GM10248 (cell line): Measurements from ENCODE around the gene PDE10A.

Source experiments
- CTCF ChIA-PET: fragments of 300-600 bp; sonication (Branson Sonifier 250); formaldehyde crosslinking; extraction: SDS; loops from one replicate; lab custom pipeline; 2021; ENCODE audit warnings: antibody characterized with exemption; lab: Yijun Ruan, JAX
- POLR2A ChIA-PET: fragments of 350-650 bp; sonication (Branson Sonifier 250); formaldehyde crosslinking; extraction: SDS; loops from one replicate; lab custom pipeline; 2020; ENCODE audit warnings: antibody characterized with exemption; lab: Yijun Ruan, JAX
- DNase-seq: peaks from one replicate; pipeline ENCODE4 v3.0.0; 2012; ENCODE audit errors: extremely low spot score
- TF ChIP-seq, protein P1 (sequence below): IDR thresholded peaks from 2 replicates; pipeline ENCODE4 v1.5.1; 2012; ENCODE audit warnings: mild to moderate bottlenecking, low read depth; ENCODE audit errors: extremely low read depth, missing control alignments, control extremely low read depth

PDE10A gene

DNA sequence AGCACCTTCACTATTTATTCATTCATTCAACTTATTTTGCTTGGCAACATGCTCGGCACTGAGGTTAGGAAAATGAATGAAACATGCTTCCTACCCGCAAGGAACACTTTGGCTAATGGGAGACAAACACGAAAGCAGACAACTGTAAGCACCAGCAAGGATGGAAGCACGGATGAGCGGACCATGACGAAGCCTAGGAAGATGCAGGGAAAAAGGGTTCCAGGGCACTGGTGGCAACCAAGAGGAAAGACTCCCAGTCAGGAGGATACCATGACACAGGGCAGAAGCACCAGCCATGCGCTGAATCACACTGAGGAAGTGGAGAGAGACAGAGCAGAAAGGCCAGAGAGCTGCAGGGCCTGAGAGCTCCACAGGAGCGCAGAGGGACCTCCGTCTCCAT is 9.8 kb downstream of the PDE10A start:
- POLR2A ChIA-PET = no interaction called here
- CTCF ChIA-PET = interaction anchor here (1.1 kb wide), 1 partner anchor 170 kb away, joined by 3 read pairs; no protein-coding TSS in a partner anchor
- TF ChIP-seq, protein P1, sequence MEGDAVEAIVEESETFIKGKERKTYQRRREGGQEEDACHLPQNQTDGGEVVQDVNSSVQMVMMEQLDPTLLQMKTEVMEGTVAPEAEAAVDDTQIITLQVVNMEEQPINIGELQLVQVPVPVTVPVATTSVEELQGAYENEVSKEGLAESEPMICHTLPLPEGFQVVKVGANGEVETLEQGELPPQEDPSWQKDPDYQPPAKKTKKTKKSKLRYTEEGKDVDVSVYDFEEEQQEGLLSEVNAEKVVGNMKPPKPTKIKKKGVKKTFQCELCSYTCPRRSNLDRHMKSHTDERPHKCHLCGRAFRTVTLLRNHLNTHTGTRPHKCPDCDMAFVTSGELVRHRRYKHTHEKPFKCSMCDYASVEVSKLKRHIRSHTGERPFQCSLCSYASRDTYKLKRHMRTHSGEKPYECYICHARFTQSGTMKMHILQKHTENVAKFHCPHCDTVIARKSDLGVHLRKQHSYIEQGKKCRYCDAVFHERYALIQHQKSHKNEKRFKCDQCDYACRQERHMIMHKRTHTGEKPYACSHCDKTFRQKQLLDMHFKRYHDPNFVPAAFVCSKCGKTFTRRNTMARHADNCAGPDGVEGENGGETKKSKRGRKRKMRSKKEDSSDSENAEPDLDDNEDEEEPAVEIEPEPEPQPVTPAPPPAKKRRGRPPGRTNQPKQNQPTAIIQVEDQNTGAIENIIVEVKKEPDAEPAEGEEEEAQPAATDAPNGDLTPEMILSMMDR = no peak
- DNase-seq = no peak

DNA sequence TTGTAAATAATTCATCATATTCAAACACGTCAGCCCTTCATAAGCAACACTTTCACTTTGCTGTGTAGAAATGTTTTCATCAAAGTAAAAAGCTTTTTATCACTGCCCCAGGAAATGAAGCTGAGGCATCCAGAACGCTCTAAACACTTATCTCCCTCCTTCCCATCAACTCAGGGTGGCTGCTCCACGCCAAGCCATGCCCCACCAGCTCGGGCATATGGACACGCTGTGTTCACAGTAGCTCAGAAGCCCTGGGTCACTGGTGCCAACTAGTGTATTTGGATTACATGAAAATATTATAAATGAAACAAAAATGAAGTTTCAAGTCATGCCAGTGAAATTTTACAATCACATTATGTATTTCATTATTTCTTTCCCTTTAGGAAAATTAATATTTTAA is 10.3 kb downstream of the PDE10A start:
- ChIA-PET POLR2A (no interaction called here), CTCF (interaction anchor here (1.1 kb wide), 1 partner anchor 170 kb away, joined by 3 read pairs; no protein-coding TSS in a partner anchor)
- TF ChIP-seq, protein P1 = no peak
- DNase-seq = no peak

DNA sequence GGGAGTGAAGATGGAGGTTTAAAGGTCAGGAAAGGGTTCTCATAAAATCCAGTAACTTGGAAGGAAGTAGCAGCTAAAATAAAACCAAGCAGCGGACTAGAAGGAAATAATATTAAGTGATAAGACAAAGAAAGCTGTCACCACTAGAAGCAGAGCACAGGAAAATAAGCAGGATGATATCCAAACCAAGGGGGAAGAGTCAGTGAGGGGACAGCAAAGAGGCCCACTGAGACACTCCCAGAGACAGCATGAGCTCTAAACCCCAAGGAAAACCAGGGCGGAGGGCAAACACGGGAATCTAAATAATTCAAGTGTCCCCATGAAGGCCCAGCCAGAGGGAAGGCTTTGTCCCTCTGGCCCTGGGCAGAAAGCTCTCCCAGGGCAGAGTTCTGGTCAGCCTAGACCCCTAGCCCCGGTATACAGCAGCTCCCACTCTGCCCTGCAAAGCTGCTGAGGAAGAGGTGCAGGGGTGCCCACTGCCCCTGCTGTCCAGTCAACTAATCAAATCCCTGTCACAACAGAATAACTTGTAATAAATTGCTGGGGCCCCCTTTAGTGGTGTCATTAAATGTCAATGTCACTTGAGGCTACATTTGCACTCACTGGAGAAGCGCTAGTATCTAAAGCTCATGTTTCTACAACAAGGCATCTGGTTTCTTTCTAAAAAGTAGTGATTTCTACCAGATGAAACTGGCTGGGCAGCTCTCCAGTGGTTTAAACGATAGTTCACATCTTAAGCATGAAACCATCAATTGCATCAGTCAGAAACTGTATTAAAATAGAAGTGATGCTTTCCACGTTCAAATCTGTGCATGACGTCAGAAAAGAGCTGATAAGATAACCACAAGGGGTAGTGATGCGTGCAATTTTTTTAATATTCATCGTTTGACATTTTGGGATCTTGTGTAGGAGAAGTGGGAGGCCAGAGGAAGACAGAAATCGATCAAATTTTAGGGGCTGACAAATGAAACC is 13.6 kb downstream of the PDE10A start:
- CTCF ChIA-PET = interaction anchor here (0.9 to 1.7 kb wide), 3 partner anchors 9 to 202 kb away, joined by 3 to 5 read pairs (median 3); no protein-coding TSS in a partner anchor
- DNase-seq = no peak
- TF ChIP-seq, protein P1 = no peak
- POLR2A ChIA-PET = no interaction called here

GRCh38 chr6:165647041-165647440 is 16.0 kb downstream of the PDE10A start:
- POLR2A ChIA-PET = no interaction called here

DNA sequence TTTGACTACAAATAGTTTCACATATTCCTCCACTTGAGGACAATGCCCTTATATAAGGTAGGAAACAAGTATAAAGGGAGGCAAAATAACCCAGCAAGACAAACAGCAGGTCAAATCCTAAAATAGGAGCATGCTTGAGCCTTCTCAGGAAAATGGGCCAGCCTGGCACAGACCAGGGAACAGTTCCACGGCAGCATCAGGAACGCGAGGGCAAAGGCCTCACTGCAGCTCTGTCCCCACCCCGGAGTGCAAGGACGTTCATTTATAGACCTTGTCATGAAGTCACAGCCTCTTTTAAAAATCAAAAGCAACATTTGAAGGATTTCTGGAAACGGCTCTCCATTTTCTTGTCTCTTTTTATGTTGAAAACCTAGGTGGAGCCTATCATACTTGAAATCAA is 17.1 kb downstream of the PDE10A start:
- POLR2A ChIA-PET = no interaction called here
- TF ChIP-seq, protein P1 = no peak
- CTCF ChIA-PET = interaction anchor here (1.9 kb wide), 1 partner anchor 10 kb away, joined by 7 read pairs; no protein-coding TSS in a partner anchor
- no peak for DNase-seq

More at GRCh38 chr6:165647041-165647440, 16.0 kb downstream of the PDE10A start:
- CTCF ChIA-PET = interaction anchor here (1.9 kb wide), 1 partner anchor 11 kb away, joined by 7 read pairs; no protein-coding TSS in a partner anchor
- DNase-seq = no peak
- TF ChIP-seq, protein P1 = no peak

- TF ChIP-seq, protein P1 = no peak
- CTCF ChIA-PET = no interaction called here
- POLR2A ChIA-PET = no interaction called here
- DNase-seq = no peak
Measured at GRCh38 chr6:165644586-165645266, 18.3 kb downstream of the PDE10A start.
